ENCODE measurements around the gene RCAN2.

DNA sequence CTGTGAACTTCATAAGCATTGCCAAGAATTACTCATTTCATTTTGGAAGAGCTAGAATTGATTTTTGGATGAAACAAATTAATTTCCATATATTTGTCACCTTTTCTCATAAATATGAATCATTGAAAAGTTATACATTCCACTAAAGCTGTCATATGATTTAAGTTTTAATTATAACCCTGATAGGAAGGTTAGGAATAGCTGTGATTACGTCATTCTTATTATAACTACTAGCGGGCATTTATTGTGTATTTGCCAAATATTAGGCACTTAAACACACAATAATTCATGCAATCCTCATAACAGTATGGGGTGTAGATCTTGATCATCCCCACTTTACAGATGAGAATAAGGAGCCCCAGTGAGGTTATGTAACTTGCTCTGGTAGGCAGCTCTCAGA, 243.1 kb downstream of the RCAN2 start:
- TF ChIP-seq, protein P1, sequence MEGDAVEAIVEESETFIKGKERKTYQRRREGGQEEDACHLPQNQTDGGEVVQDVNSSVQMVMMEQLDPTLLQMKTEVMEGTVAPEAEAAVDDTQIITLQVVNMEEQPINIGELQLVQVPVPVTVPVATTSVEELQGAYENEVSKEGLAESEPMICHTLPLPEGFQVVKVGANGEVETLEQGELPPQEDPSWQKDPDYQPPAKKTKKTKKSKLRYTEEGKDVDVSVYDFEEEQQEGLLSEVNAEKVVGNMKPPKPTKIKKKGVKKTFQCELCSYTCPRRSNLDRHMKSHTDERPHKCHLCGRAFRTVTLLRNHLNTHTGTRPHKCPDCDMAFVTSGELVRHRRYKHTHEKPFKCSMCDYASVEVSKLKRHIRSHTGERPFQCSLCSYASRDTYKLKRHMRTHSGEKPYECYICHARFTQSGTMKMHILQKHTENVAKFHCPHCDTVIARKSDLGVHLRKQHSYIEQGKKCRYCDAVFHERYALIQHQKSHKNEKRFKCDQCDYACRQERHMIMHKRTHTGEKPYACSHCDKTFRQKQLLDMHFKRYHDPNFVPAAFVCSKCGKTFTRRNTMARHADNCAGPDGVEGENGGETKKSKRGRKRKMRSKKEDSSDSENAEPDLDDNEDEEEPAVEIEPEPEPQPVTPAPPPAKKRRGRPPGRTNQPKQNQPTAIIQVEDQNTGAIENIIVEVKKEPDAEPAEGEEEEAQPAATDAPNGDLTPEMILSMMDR (conservative IDR thresholded peaks at IDR 0.05; ENCODE audit: low read depth in 2 of 2) = no peak
- TF ChIP-seq EZH2phosphoT487 (IDR thresholded peaks at IDR 0.05; ENCODE audit: unreplicated experiment) = no peak
- no peak for TF ChIP-seq EZH2 (IDR thresholded peaks at IDR 0.05; ENCODE audit: low read depth, unreplicated experiment)
- TF ChIP-seq CREB1 (CRISPR knock-in tag; IDR thresholded peaks at IDR 0.05; ENCODE audit: low read depth) = no peak
- no peak for TF ChIP-seq REST (IDR thresholded peaks at IDR 0.05; ENCODE audit: unreplicated experiment)
- TF ChIP-seq JUNB (IDR thresholded peaks at IDR 0.05; ENCODE audit: unreplicated experiment) = no peak
- TF ChIP-seq POLR2AphosphoS5 (IDR thresholded peaks at IDR 0.05; ENCODE audit: low read depth) = no peak
